ENCODE results near the gene OSER1.

OSER1 gene

GRCh38 chr20:44172572-44172950, 38.0 kb downstream of the OSER1 start:
- DNase-seq: no peak

GRCh38 chr20:44171775-44172571, 38.6 kb downstream of the OSER1 start:
- no peak for DNase-seq

GRCh38 chr20:44170816-44171410, 39.7 kb downstream of the OSER1 start:
- no peak for DNase-seq

- no peak for DNase-seq
Observed at GRCh38 chr20:44167736-44168135, 42.8 kb downstream of the OSER1 start.

GRCh38 chr20:44166477-44166876, 44.1 kb downstream of the OSER1 start:
- no peak for DNase-seq

GRCh38 chr20:44166008-44166407, 44.6 kb downstream of the OSER1 start:
- DNase-seq: no peak

GRCh38 chr20:44160133-44160532, 50.4 kb downstream of the OSER1 start:
- DNase-seq: no peak

GRCh38 chr20:44159711-44160110, 50.9 kb downstream of the OSER1 start:
- no peak for DNase-seq

GRCh38 chr20:44159125-44159524, 51.4 kb downstream of the OSER1 start:
- DNase-seq: no peak

GRCh38 chr20:44157061-44157460, 53.5 kb downstream of the OSER1 start:
- DNase-seq: no peak

GRCh38 chr20:44154521-44155001, 56.0 kb downstream of the OSER1 start:
- no peak for DNase-seq

GRCh38 chr20:44153636-44154043, 56.9 kb downstream of the OSER1 start:
- DNase-seq: no peak

GRCh38 chr20:44151621-44152416, 58.8 kb downstream of the OSER1 start:
- no peak for DNase-seq

- no peak for DNase-seq
Observed at GRCh38 chr20:44146272-44146671, 64.3 kb downstream of the OSER1 start.

All from stimulated activated CD4-positive, alpha-beta T cell treated with anti-CD3 and anti-CD28 coated beads, Interleukin-4, amount 100 ng/mL, for 24 hours (primary cell).